ENCODE measurements around the gene DMWD.
A peak's percentile ranks its signal among the peaks of the same experiment; 100 is the strongest.
"Not testable (repeated sequence)": the region's sequence is repeated elsewhere in the genome, so short reads cannot be mapped to it uniquely, and the experiment has no call there.

The DMWD gene

GRCh38 chr19:45815481-45816216, 23.0 kb upstream of the DMWD start:
- no peak for DNase-seq

- DNase-seq: no peak
Measured at GRCh38 chr19:45814851-45815480, 22.3 kb upstream of the DMWD start, which contains the start of gene RSPH6A. TSS of gene RSPH6A (minus strand) at chr19:45815308. CDS start at chr19:45815176, 132 bp downstream.

GRCh38 chr19:45814166-45814780, 21.6 kb upstream of the DMWD start:
- DNase-seq: no peak

- no peak for DNase-seq
Measured at GRCh38 chr19:45812297-45812696, 19.7 kb upstream of the DMWD start.

GRCh38 chr19:45809643-45810159, 17.1 kb upstream of the DMWD start:
- DNase-seq: no peak

GRCh38 chr19:45805719-45806118, 13.1 kb upstream of the DMWD start:
- no peak for DNase-seq

GRCh38 chr19:45804959-45805230, 12.2 kb upstream of the DMWD start:
- no peak for DNase-seq

GRCh38 chr19:45804140-45804958, 11.7 kb upstream of the DMWD start:
- no peak for DNase-seq

GRCh38 chr19:45801603-45802175, 9.0 kb upstream of the DMWD start:
- DNase-seq: no peak

GRCh38 chr19:45800070-45800553, 7.5 kb upstream of the DMWD start:
- no peak for DNase-seq

DNA sequence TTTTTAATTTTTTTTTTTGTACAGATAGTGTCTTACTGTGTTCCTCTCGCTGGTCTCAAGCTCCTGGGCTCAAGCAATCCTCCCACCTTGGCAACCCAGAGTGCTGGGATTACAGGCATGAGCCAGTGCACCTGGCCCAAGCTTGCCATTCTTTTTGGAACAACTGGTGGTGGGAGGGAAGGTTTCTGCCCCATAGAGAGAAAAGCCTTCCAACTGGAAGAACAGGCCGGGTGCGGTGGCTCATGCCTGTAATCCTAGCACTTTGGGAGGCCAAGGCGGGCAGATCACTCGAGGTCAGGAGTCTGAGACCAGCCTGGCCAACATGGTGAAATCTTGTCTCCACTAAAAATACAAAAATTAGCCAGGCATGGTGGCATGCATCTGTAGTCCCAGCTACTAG, 6.9 kb upstream of the DMWD start:
- not testable (repeated sequence) for DNase-seq

- peak; percentile 20 for DNase-seq
Measured at GRCh38 chr19:45798995-45799517, 6.4 kb upstream of the DMWD start.

GRCh38 chr19:45794627-45795026, 2.0 kb upstream of the DMWD start:
- DNase-seq: no peak

GRCh38 chr19:45793876-45794275, 1.2 kb upstream of the DMWD start:
- no peak for DNase-seq

- DNase-seq: no peak
Measured at GRCh38 chr19:45793178-45793564, 526 bp upstream of the DMWD start.

- no peak for DNase-seq
Measured at GRCh38 chr19:45791744-45792469, 738 bp downstream of the DMWD start.

DNA sequence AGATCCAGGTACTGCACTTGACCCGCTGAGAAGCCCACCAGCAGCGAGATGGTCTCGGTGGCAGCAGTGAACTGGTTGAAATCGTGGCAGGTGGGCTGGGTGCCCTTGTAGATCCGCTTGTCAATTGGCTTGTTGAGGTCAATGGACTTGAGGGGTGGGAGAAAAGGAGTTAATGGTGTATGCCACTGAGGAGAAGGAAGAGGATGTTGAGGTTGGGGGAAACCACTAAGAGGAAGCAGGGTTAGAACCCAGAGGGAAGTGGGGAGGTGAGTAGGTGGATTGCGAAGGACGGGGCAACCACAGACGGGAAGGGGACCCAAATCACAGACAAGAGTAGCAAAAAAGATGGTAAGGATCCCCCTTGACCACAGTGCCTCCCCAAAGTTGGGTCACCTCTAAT, 1.7 kb downstream of the DMWD start:
- DNase-seq: no peak

GRCh38 chr19:45789035-45789786, 3.4 kb downstream of the DMWD start:
- no peak for DNase-seq

DNA sequence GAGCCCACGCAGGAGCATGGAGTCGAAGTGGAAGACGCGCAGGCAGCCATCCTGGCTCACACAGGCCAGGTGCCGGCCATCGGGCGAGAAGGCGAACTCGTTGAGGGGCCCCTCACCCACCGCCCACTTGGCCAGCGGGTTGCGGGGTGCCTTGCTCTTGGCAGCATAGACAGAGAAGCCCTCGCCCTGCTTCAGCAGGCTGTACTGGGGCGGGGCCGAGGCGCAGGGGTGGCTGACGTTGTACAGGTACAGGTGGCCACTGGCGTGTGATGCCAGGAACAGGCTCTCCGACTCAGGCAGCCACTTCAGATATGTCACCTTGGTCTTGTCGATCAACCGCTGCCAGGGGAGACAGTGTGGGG, 6.1 kb downstream of the DMWD start:
- no peak for DNase-seq

GRCh38 chr19:45785781-45786532, 6.7 kb downstream of the DMWD start:
- DNase-seq: no peak
